Coronary artery (tissue), 2 donors: ENCODE measurements around the gene PIGW.

ENCODE experiments used
- DNase-seq: peaks from one replicate; pipeline ENCODE4 v3.0.0-alpha.2; 2017; ENCODE audit warnings: low spot score
- H3K27ac ChIP-seq, 2 donors: fragments of 200-600 bp; sonication (generic); one replicate each; pipeline ENCODE4 v1.5.1; 2016 to 2019
- H3K4me3 ChIP-seq: fragments of 200-600 bp; sonication (generic); 2 replicates; pipeline ENCODE4 v1.5.1; 2016; ENCODE audit warnings: mild to moderate bottlenecking, moderate library complexity
- CTCF ChIP-seq: fragments of 200-600 bp; sonication (generic); IDR thresholded peaks from one replicate; pipeline ENCODE4 v1.5.1; 2019; ENCODE audit warnings: antibody characterized with exemption

The PIGW gene

GRCh38 chr17:36534840-36535668, at the start of gene PIGW, which contains the start of gene MYO19:
PIGW (plus strand) TSS chr17:36534987; CDS start chr17:36537102, 2,115 bp downstream.
MYO19 (minus strand) TSS chr17:36534868; CDS start chr17:36532538, 2,330 bp downstream.
- H3K27ac ChIP-seq: peak within 1 kb of the TSS; percentile 88 to 97
- DNase-seq: peak; percentile 90
- TF ChIP-seq CTCF: no peak
- peak within 1 kb of the TSS; percentile 94 for H3K4me3 ChIP-seq

GRCh38 chr17:36485027-36485426, 49.8 kb upstream of the PIGW start:
- Histone ChIP-seq H3K4me3 (no peak overlapping the region), H3K27ac (no peak overlapping the region)
- no peak for TF ChIP-seq CTCF
- DNase-seq: no peak

GRCh38 chr17:36485805-36486203, 49.0 kb upstream of the PIGW start:
- peak overlapping the region; percentile 89 to 96 for H3K27ac ChIP-seq

GRCh38 chr17:36486204-36487194, 48.3 kb upstream of the PIGW start, which contains the start of gene ZNHIT3:
ZNHIT3 (plus strand) TSS chr17:36486681; CDS start chr17:36486700, 19 bp downstream.
- peak within 1 kb of the TSS; percentile 100 for H3K4me3 ChIP-seq
- DNase-seq: peak; percentile 91
- no peak for TF ChIP-seq CTCF
- H3K27ac ChIP-seq: peak within 1 kb of the TSS; percentile 89 to 96

More at GRCh38 chr17:36485805-36486203, 49.0 kb upstream of the PIGW start:
- TF ChIP-seq CTCF: no peak
- peak overlapping the region; percentile 100 for H3K4me3 ChIP-seq
- DNase-seq: no peak

- Histone ChIP-seq H3K27ac (no peak overlapping the region), H3K4me3 (no peak overlapping the region)
- no peak for TF ChIP-seq CTCF
- DNase-seq: no peak
These were observed 40.8 kb upstream of the PIGW start for GRCh38 chr17:36493956-36494355.

GRCh38 chr17:36494674-36495073, 40.1 kb upstream of the PIGW start:
- Histone ChIP-seq H3K27ac (no peak overlapping the region), H3K4me3 (no peak overlapping the region)
- no peak for TF ChIP-seq CTCF
- DNase-seq: no peak
